ACHN (cell line): ENCODE results near the gene MYOZ3.

Experiments used
- DNase-seq: peaks from one replicate; pipeline ENCODE4 v3.0.0-alpha.2; 2015
- in situ Hi-C: cut with HindIII; loops from 2 replicates; pipeline ENCODE4 v1.10.0; 2017; ENCODE audit warnings: low sequenced_read_pairs, low pct_ligation_motif_present, low pct_unique_long_range_greater_than_20kb

Gene MYOZ3

GRCh38 chr5:150672237-150672883, 11.3 kb downstream of the MYOZ3 start:
- in situ Hi-C loops = no loop called here
- DNase-seq = peak; percentile 12

DNA sequence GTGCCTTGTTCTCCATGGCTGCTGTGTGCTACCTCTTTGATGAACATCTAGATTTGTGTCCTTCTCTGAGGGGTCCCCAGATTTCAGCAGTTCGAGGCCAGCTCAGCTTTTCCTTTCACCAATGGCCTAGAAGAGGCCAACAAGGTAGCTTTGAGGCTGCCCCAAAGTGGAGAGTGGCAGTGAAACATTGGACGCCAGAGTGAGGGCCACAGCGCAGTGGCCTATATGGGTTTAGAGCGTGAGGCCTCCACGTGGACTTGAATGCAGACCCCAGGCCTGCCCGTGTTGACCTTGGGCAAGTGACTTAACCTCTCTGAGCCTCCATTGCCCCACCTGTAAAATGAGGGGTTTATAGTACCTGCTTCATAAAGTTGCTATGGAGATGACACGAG, 11.8 kb downstream of the MYOZ3 start:
- no peak for DNase-seq
- in situ Hi-C loops = no loop called here

- DNase-seq = no peak
- in situ Hi-C loops = no loop called here
Observed at GRCh38 chr5:150674341-150674821, 13.3 kb downstream of the MYOZ3 start.

- no peak for DNase-seq
Observed at GRCh38 chr5:150675069-150675468, 14.0 kb downstream of the MYOZ3 start.

DNA sequence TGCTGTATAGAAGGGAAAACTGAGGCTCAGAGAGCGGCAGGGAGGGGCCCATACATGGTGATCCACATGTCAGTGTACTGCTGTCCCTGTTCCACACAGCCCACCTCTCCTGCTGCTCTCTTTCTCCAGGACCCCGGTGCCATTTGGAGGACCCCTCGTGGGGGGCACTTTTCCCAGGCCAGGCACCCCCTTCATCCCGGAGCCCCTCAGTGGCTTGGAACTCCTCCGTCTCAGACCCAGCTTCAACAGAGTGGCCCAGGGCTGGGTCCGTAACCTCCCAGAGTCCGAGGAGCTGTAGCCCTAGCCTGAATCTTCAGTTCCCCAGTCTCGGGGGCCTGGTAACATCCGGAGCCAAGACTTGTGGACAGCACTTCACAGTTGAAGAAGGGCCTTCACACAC, 15.5 kb downstream of the MYOZ3 start:
- in situ Hi-C loops = no loop called here
- DNase-seq = no peak

More at GRCh38 chr5:150675069-150675468, 14.0 kb downstream of the MYOZ3 start:
- in situ Hi-C loops = no loop called here

DNA sequence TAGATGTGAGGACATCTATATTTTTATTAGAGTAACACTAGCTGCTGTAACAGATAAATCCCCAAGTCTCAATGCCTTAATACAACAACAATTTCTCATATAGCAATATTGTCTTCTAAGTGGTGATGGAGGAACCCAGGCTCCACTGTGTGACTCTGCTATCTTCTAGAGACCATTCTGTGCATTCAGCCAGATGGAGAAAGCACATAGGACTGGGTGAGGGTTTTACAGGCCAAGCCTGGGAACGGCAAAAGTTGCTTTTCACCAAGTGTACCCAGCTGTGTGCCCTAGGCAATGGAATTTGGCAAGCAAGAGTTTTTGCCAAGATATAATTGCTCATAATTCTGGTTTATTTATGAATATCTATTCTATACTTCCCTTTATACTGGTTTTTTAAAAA, 28.1 kb downstream of the MYOZ3 start:
- in situ Hi-C loops = no loop called here

GRCh38 chr5:150690760-150691159, 29.7 kb downstream of the MYOZ3 start:
- DNase-seq = no peak
- in situ Hi-C loops = no loop called here

More for the DNA sequence above, 28.1 kb downstream of the MYOZ3 start:
- DNase-seq = no peak

DNA sequence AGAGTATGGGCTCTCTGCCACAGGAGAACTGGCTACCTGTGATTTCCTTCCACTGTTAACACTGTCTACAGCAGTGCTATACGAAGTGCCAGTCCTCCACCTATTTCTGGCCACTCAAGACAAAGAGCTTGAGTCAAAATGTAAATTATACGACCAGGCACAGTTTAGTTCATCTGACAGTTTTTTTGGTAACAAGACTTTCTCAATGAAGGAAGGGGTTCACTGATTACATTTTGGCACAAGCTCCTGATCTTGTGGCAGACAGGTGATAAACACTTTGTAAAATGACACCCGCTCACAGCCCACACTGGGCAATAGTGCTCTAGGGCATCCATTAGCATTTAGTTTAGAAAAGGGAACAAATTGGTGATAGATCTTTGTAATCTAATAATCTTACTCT, 31.2 kb downstream of the MYOZ3 start:
- in situ Hi-C loops = no loop called here
- DNase-seq = no peak

GRCh38 chr5:150694612-150695011, 33.6 kb downstream of the MYOZ3 start:
- no peak for DNase-seq
- in situ Hi-C loops = no loop called here

DNA sequence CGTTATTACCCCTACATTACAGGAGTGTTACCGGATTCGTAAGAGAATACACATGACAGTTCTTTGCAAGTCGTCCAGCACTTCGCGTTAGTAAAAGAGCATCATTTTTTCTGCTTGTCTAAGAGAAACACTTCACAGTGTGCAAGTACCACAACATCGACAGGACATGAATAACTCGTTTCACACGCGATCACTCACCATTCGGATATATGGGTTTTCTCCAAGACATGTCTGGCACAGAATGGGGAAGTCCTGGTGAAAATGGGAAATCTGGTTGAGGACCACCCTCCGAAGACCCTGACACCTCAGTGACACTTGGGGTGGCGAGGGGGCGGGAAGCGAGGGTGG, 39.2 kb downstream of the MYOZ3 start:
- in situ Hi-C loops = no loop called here
- no peak for DNase-seq

DNA sequence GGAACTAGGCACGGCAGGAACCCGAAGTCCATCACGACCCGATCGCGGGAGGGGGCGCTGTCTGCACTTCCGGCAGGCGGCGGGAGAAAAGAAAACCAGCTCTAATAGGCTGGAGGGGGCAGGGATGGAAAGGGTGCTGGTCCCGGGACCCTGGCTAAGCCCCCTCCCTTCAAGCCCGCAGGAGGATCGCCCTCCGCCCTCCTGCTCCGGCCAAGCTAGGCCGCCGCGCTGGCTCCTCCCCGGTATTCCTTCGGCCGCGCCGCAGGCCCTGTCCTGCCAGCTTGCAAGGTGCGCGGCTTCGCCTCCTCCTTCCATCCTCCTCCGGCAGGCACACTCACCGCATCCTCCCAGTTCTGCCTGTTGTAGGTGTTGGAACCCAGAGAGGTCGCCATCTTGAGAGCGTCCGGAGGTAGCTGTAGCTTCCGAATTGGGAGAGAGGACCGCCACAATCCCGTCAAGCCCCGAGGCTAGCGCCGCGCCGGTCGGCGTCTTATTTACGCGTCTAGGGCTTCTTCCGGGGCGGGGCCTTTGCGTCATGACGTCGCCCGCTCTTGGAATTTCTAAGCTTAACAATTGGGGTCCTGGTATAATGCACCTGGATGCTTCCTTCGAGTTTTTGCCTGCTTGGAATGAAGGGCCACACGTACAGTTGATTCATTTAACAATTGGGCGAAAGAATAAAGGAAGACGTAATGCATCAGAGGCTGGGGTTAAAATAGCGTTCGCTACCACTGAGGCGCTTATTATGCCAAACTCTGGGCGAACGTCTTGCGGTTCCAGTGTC, 39.7 kb downstream of the MYOZ3 start, which contains the start of gene RBM22:
Gene RBM22, minus strand, starts transcription at position 469 of the 784 bp plus-strand sequence. Its CDS starts 77 bp downstream, at position 392.
- in situ Hi-C loops = no loop called here
- peak; percentile 86 for DNase-seq

DNA sequence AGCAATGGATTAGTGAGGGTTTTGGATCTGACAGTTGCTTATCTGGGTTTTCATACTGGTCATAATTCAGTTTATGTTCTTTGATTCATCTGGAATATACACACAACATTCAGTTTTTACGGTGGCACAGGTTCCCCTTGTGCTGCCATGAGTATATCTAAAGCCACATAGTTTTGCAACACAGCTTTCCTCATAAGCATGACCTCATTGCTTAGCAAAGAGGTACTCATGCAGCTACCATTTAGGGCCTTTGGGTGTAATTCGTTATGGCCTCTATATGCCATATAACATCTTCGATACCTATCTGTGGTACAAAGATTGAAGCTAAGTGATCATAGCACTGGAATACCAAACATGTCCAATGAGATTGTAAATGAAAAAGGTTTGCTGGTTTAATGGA, 42.7 kb downstream of the MYOZ3 start:
- DNase-seq = no peak
- in situ Hi-C loops = no loop called here

GRCh38 chr5:150706776-150707390, 45.8 kb downstream of the MYOZ3 start:
- no peak for DNase-seq
- in situ Hi-C loops = no loop called here

DNA sequence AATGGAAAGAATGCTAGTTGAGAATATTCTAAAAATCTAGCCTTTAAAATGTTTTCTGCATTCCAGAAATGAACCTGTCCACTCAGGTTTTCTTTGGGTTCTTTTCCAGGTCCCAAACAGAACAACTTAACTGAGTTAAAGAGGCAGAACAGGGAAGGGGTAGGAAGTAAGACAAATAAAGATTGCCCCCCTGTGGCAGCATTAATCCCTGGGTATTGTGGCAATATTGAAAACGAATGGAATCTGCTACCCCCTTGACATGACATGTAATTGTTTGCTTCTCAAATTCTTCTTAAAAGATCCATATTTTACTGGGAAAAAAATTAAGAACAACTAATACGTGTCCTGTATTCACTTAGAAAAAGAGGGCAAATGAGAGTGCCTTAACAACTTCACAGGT, 49.1 kb downstream of the MYOZ3 start:
- in situ Hi-C loops = no loop called here

DNA sequence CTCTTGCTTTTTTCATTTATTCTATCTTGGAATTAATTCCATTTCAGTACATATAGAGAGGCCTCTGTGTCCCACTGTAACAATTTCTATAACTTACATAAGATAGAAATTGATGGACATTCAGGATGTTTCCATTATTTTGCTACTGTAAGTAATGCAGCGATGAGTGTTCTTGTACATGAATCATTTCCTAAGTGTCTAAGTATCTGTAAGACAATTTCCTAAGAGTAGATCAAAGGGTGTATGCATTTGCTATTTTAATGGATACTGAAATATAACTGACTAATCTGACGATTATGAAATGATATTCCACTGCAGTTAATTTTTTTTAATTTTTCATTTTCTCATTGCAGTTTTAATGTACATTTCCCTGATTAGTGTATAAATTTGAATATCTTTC, 62.8 kb downstream of the MYOZ3 start:
- in situ Hi-C loops = no loop called here
- DNase-seq = no peak

More for the DNA sequence above, 49.1 kb downstream of the MYOZ3 start:
- no peak for DNase-seq
